OCI-LY1 (cell line): ENCODE results near the gene NRCAM.

Experiments used
- CTCF ChIP-seq: fragments of 200-600 bp; sonication (generic), shearing (Covaris generic); IDR thresholded peaks from 2 replicates; pipeline ENCODE4 v1.5.1; 2017; ENCODE audit warnings: mild to moderate bottlenecking, antibody characterized with exemption, low read length, moderate library complexity, mixed read lengths
- EZH2 ChIP-seq: fragments of 200-600 bp; sonication (generic), shearing (Covaris generic); IDR thresholded peaks from 2 replicates; pipeline ENCODE4 v1.8.0; 2017; ENCODE audit warnings: borderline replicate concordance, mixed run types, mild to moderate bottlenecking, antibody characterized with exemption, low read length, moderate library complexity, mixed read lengths

GRCh38 chr7:108266491-108266890, 189.7 kb downstream of the NRCAM start:
- no peak for TF ChIP-seq CTCF
- TF ChIP-seq EZH2: no peak
